ENCODE results near the gene COL17A1. TPM values are rescaled to one million over a fixed set of nuclear protein-coding genes. Genes with fewer than 3 reads are reported as not detected.

The COL17A1 gene
- polyA plus RNA-seq, 2 donors = 80.9 to 87.2 TPM

DNA sequence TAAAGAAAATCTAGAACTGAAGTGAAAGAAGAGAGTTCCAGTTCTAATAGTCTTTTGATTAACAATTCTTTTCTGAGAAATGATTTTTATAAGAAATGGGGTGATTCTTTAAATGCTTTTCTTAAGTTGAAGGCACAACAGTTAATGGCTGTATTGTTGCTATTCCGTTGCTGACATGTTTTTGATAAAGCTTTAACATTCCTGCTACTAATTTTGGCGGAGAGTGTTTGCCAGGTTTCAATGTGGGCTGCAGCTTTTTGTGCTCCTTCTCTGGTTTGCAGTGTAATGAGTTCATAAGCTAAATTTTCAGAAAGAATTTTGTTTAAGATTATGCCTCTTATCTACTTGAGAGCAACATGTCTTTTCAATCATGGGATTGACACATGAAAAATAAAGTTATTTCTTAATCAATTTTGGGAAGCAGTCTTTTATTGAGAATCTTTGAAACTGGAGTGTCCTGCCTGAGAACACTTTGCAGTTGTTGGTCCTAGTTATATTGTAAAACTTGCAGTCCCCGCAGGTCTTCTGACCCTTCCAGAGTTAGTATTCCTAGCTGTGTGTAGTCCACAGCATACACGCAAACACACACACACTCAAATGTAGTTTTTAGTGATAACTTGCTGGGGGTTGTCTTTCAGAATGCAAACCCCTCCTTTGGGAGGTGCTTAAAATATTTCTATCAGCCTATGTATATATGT, 56.7 kb downstream of the COL17A1 start:
- Histone ChIP-seq H3K4me3 (ENCODE audit: low read depth in 1 of 2, low read length in 2 of 2) (no peak overlapping the region), H3K9me3 (ENCODE audit: control insufficient read depth in 2 of 2, insufficient read depth in 1 of 2, low read depth in 1 of 2, low read length in 1 of 2) (no peaks in the 10 kb centered on the region), H3K27ac (ENCODE audit: low read depth in 2 of 2, low read length in 1 of 2) (no peak overlapping the region), H3K27me3 (ENCODE audit: control insufficient read depth in 1 of 2, insufficient read depth in 2 of 2, low read length in 2 of 2) (no peaks in the 10 kb centered on the region), H3K4me1 (ENCODE audit: control insufficient read depth in 2 of 2, insufficient read depth in 2 of 2, low read length in 1 of 2) (no peaks in the 10 kb centered on the region), H3K36me3 (ENCODE audit: control insufficient read depth in 2 of 2, insufficient read depth in 2 of 2, low read length in 1 of 2) (peaks cover 6 to 25% of the 10 kb centered on the region in 2 donors)
- 74 to 75% methylated on average over 4 of the region's 4 CpGs for WGBS, 2 donors

DNA sequence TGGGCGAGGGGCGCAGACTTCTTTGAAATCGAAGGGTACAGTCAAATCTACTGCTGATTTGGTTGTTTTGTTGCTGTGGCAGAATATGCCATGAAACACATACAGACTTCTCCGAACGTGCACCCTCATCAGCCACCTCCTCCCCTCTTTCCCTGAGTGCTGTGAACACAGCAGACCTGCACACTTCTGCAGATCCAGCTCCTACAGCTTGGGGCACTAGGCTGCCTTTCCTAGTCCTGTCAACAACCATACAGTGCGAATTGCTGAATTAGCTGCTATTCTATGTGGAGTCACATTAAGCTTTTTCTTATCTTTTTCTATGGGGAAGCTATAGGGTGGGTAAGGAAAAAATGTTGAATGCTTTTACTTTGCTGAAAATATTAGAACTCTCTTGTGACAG, 57.5 kb downstream of the COL17A1 start:
- Histone ChIP-seq H3K4me1 (ENCODE audit: control insufficient read depth in 2 of 2, insufficient read depth in 2 of 2, low read length in 1 of 2) (no peaks in the 10 kb centered on the region), H3K36me3 (ENCODE audit: control insufficient read depth in 2 of 2, insufficient read depth in 2 of 2, low read length in 1 of 2) (peaks cover 12 to 17% of the 10 kb centered on the region in 2 donors), H3K9me3 (ENCODE audit: control insufficient read depth in 2 of 2, insufficient read depth in 1 of 2, low read depth in 1 of 2, low read length in 1 of 2) (no peaks in the 10 kb centered on the region), H3K27me3 (ENCODE audit: control insufficient read depth in 1 of 2, insufficient read depth in 2 of 2, low read length in 2 of 2) (no peaks in the 10 kb centered on the region), H3K27ac (ENCODE audit: low read depth in 2 of 2, low read length in 1 of 2) (no peak overlapping the region), H3K4me3 (ENCODE audit: low read depth in 1 of 2, low read length in 2 of 2) (no peak overlapping the region)
- 72 to 80% methylated on average over 6 of the region's 6 CpGs for WGBS, 2 donors

DNA sequence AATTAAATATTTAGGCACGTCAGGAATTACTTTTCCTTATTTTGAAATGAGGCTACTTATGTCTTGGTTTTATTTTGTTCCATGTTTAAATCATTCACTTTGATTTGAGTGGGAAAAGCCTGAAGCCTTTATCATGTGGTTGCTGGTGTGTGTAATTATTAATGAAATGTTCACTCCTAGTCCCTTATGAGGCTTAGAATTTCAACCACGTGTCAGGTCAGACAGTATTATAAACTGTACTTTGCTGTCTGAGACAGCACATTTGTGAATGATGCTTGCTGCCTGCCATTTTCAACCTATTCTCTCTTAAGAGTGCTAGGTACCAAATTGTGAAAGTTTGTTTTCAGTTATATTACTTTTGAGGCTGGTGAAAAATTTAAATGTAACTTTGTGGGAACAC, 58.9 kb downstream of the COL17A1 start:
- Histone ChIP-seq H3K9me3 (ENCODE audit: control insufficient read depth in 2 of 2, insufficient read depth in 1 of 2, low read depth in 1 of 2, low read length in 1 of 2) (no peaks in the 10 kb centered on the region), H3K4me3 (ENCODE audit: low read depth in 1 of 2, low read length in 2 of 2) (no peak overlapping the region), H3K27me3 (ENCODE audit: control insufficient read depth in 1 of 2, insufficient read depth in 2 of 2, low read length in 2 of 2) (no peaks in the 10 kb centered on the region), H3K4me1 (ENCODE audit: control insufficient read depth in 2 of 2, insufficient read depth in 2 of 2, low read length in 1 of 2) (no peaks in the 10 kb centered on the region), H3K36me3 (ENCODE audit: control insufficient read depth in 2 of 2, insufficient read depth in 2 of 2, low read length in 1 of 2) (peaks cover 11 to 19% of the 10 kb centered on the region in 2 donors), H3K27ac (ENCODE audit: low read depth in 2 of 2, low read length in 1 of 2) (no peak overlapping the region)
- WGBS, 2 donors = 49 to 55% methylated on average over 2 of the region's 2 CpGs

DNA sequence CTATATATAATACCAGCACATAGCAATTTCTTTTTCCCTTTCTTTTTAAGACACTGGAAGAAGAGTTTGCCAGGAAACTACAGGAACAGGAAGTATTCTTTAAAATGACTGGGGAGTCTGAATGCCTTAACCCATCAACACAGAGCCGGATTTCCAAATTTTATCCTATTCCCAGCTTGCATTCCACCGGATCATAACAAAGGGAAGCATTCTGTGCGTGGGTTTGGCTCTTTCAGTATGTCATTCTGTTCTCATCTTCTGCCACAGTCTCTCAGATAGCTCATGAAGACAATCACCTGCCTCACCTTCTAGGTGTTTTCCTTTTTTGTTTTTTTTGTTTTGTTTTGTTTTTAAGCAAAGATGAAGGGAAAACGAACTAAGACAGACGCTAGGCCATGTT, 60.2 kb downstream of the COL17A1 start:
- H3K9me3 ChIP-seq (ENCODE audit: control insufficient read depth in 2 of 2, insufficient read depth in 1 of 2, low read depth in 1 of 2, low read length in 1 of 2) = no peaks in the 10 kb centered on the region
- no peak overlapping the region for H3K27ac ChIP-seq (ENCODE audit: low read depth in 2 of 2, low read length in 1 of 2)
- H3K27me3 ChIP-seq (ENCODE audit: control insufficient read depth in 1 of 2, insufficient read depth in 2 of 2, low read length in 2 of 2) = no peaks in the 10 kb centered on the region
- no peaks in the 10 kb centered on the region for H3K4me1 ChIP-seq (ENCODE audit: control insufficient read depth in 2 of 2, insufficient read depth in 2 of 2, low read length in 1 of 2)
- WGBS, 2 donors = 77 to 78% methylated on average over 5 of the region's 5 CpGs
- H3K36me3 ChIP-seq (ENCODE audit: control insufficient read depth in 2 of 2, insufficient read depth in 2 of 2, low read length in 1 of 2) = peaks cover 13 to 20% of the 10 kb centered on the region in 2 donors
- H3K4me3 ChIP-seq (ENCODE audit: low read depth in 1 of 2, low read length in 2 of 2) = no peak overlapping the region

DNA sequence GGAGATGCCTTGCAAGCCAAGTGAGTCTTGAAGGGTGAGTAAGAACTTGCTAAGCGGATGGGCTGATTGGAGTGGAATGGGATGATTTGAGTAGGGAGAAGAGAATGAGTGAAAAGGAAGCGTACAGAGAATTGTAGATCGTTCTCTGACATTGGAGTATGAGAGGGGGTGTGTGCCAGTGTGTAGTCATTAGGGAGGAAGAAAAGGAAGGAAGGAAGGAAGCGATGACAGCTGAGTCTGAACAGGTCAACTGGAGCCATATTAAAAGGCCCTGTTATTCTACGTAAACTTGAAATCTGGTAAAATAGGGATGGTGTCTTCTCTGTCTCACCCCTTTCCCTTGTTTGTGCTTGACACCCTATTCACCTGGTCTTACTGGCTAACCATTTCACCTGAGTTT, 63.7 kb downstream of the COL17A1 start:
- Histone ChIP-seq H3K4me3 (ENCODE audit: low read depth in 1 of 2, low read length in 2 of 2) (no peak overlapping the region), H3K4me1 (ENCODE audit: control insufficient read depth in 2 of 2, insufficient read depth in 2 of 2, low read length in 1 of 2) (no peaks in the 10 kb centered on the region), H3K36me3 (ENCODE audit: control insufficient read depth in 2 of 2, insufficient read depth in 2 of 2, low read length in 1 of 2) (peaks cover 22 to 25% of the 10 kb centered on the region in 2 donors), H3K27me3 (ENCODE audit: control insufficient read depth in 1 of 2, insufficient read depth in 2 of 2, low read length in 2 of 2) (no peaks in the 10 kb centered on the region), H3K27ac (ENCODE audit: low read depth in 2 of 2, low read length in 1 of 2) (no peak overlapping the region), H3K9me3 (ENCODE audit: control insufficient read depth in 2 of 2, insufficient read depth in 1 of 2, low read depth in 1 of 2, low read length in 1 of 2) (no peaks in the 10 kb centered on the region)
- WGBS, 2 donors = 92 to 94% methylated on average over 5 of the region's 5 CpGs

DNA sequence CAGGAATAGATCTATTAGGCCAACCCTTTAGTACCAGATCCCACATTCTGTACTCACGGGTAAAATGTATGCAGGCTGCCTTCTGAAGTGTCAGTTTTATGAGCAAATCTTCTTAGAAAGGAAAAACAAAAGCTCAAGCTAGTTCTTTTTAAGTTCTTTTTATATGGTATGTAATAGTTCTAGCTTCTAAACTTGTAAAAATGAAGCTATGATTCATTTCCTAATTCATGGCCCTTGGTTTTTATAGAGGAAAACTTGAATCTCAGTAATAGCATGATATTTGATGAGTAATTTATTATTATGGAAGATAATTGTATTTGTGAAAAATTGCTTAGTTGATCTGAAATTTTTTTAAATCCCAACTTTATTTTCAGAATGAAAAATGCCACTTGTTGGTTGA, 64.4 kb downstream of the COL17A1 start:
- WGBS, 2 donors = 90 to 96% methylated on average over 1 of the region's 1 CpG
- Histone ChIP-seq H3K4me1 (ENCODE audit: control insufficient read depth in 2 of 2, insufficient read depth in 2 of 2, low read length in 1 of 2) (no peaks in the 10 kb centered on the region), H3K27ac (ENCODE audit: low read depth in 2 of 2, low read length in 1 of 2) (no peak overlapping the region), H3K9me3 (ENCODE audit: control insufficient read depth in 2 of 2, insufficient read depth in 1 of 2, low read depth in 1 of 2, low read length in 1 of 2) (no peaks in the 10 kb centered on the region), H3K4me3 (ENCODE audit: low read depth in 1 of 2, low read length in 2 of 2) (no peak overlapping the region), H3K36me3 (ENCODE audit: control insufficient read depth in 2 of 2, insufficient read depth in 2 of 2, low read length in 1 of 2) (peaks cover 24 to 25% of the 10 kb centered on the region in 2 donors), H3K27me3 (ENCODE audit: control insufficient read depth in 1 of 2, insufficient read depth in 2 of 2, low read length in 2 of 2) (no peaks in the 10 kb centered on the region)

DNA sequence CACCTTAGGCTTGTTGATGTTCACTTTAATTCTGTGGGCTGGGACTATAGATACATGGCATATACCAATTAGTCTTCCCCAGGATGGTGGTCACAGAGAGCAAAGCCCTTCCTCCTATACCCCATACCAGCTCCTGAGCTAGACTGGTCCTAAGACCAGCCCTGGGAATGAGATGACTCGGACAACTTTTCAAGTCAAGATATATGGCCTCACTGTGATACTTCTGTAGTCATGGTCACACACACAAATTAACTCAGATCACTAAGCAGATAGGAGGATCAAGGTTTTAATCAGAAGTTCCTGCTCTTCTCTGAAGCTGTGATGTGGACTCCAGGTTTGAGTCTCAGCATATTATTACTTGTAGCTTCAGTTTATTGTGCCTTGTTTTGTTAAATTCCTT, 65.7 kb downstream of the COL17A1 start:
- WGBS, 2 donors = 90 to 94% methylated on average over 1 of the region's 1 CpG
- Histone ChIP-seq H3K4me1 (ENCODE audit: control insufficient read depth in 2 of 2, insufficient read depth in 2 of 2, low read length in 1 of 2) (no peaks in the 10 kb centered on the region), H3K27ac (ENCODE audit: low read depth in 2 of 2, low read length in 1 of 2) (no peak overlapping the region), H3K4me3 (ENCODE audit: low read depth in 1 of 2, low read length in 2 of 2) (no peak overlapping the region), H3K27me3 (ENCODE audit: control insufficient read depth in 1 of 2, insufficient read depth in 2 of 2, low read length in 2 of 2) (no peaks in the 10 kb centered on the region), H3K9me3 (ENCODE audit: control insufficient read depth in 2 of 2, insufficient read depth in 1 of 2, low read depth in 1 of 2, low read length in 1 of 2) (no peaks in the 10 kb centered on the region), H3K36me3 (ENCODE audit: control insufficient read depth in 2 of 2, insufficient read depth in 2 of 2, low read length in 1 of 2) (peaks cover 24 to 25% of the 10 kb centered on the region in 2 donors)

DNA sequence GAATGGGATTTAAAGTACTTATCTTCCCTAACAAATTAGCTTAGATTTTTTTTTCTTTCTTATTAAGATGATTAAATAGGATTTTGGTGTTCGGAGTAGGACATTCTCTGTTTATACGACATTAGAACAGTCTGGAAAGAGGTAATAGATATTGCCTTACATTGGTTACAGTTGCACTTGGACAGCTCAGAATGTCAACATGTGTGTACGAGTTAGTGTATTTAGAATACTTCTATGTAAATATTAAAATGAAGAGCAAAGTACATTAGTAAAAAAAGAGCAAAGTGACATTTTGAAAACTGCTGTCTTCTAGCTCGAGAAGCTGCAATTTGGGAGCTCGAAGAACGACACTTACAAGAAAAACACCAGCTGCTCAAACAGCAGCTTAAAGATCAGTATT, 67.2 kb downstream of the COL17A1 start:
- Histone ChIP-seq H3K36me3 (ENCODE audit: control insufficient read depth in 2 of 2, insufficient read depth in 2 of 2, low read length in 1 of 2) (peaks cover 17 to 20% of the 10 kb centered on the region in 2 donors), H3K9me3 (ENCODE audit: control insufficient read depth in 2 of 2, insufficient read depth in 1 of 2, low read depth in 1 of 2, low read length in 1 of 2) (no peaks in the 10 kb centered on the region), H3K4me3 (ENCODE audit: low read depth in 1 of 2, low read length in 2 of 2) (no peak overlapping the region), H3K27me3 (ENCODE audit: control insufficient read depth in 1 of 2, insufficient read depth in 2 of 2, low read length in 2 of 2) (no peaks in the 10 kb centered on the region), H3K27ac (ENCODE audit: low read depth in 2 of 2, low read length in 1 of 2) (no peak overlapping the region), H3K4me1 (ENCODE audit: control insufficient read depth in 2 of 2, insufficient read depth in 2 of 2, low read length in 1 of 2) (no peaks in the 10 kb centered on the region)
- 89 to 93% methylated on average over 6 of the region's 6 CpGs for WGBS, 2 donors

DNA sequence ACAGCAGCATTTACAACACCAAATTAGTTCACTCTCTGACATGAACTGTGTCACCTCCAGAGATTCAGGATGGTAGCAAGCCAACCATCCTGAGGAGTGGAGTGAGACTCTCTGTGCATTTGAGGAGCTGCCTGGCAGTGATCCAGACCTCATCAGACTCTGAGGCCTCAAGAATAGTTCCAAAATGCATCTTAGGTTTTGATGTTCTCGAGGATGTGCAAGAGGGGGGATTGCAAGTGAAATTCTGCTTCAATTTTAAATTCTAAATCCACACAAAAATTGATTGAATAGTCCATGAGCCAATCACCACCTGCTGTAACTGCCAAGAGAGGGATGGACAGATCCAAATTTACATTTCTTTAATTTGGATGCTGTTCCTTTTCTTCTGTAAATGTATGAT, 69.0 kb downstream of the COL17A1 start:
- H3K4me3 ChIP-seq (ENCODE audit: low read depth in 1 of 2, low read length in 2 of 2) = no peak overlapping the region
- no peaks in the 10 kb centered on the region for H3K9me3 ChIP-seq (ENCODE audit: control insufficient read depth in 2 of 2, insufficient read depth in 1 of 2, low read depth in 1 of 2, low read length in 1 of 2)
- H3K4me1 ChIP-seq (ENCODE audit: control insufficient read depth in 2 of 2, insufficient read depth in 2 of 2, low read length in 1 of 2) = no peaks in the 10 kb centered on the region
- no peak overlapping the region for H3K27ac ChIP-seq (ENCODE audit: low read depth in 2 of 2, low read length in 1 of 2)
- no peaks in the 10 kb centered on the region for H3K27me3 ChIP-seq (ENCODE audit: control insufficient read depth in 1 of 2, insufficient read depth in 2 of 2, low read length in 2 of 2)
- peaks cover 9 to 12% of the 10 kb centered on the region in 2 donors for H3K36me3 ChIP-seq (ENCODE audit: control insufficient read depth in 2 of 2, insufficient read depth in 2 of 2, low read length in 1 of 2)
- WGBS, 2 donors = 76 to 88% methylated on average over 1 of the region's 1 CpG

DNA sequence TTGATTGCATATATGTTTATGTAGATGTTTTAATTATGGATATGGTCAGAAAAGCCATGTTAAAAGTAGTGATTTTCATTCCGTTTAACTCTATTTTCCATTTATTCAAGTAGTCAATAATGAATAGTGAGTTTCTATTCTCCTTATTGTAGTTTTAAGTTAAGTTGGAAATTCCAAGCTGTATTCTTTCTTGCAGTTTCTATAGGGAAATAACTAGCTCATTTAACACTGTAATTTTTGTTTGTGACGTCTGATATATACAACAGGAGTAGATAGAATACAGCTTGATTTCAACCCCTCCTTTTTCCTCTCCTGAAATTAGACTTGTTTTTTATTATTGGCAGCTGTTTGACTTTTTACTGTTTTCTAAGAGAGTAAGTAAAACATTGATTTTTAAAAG, 71.5 kb downstream of the COL17A1 start:
- Histone ChIP-seq H3K9me3 (ENCODE audit: control insufficient read depth in 2 of 2, insufficient read depth in 1 of 2, low read depth in 1 of 2, low read length in 1 of 2) (no peaks in the 10 kb centered on the region), H3K4me1 (ENCODE audit: control insufficient read depth in 2 of 2, insufficient read depth in 2 of 2, low read length in 1 of 2) (no peaks in the 10 kb centered on the region), H3K27ac (ENCODE audit: low read depth in 2 of 2, low read length in 1 of 2) (no peak overlapping the region), H3K27me3 (ENCODE audit: control insufficient read depth in 1 of 2, insufficient read depth in 2 of 2, low read length in 2 of 2) (no peaks in the 10 kb centered on the region), H3K36me3 (ENCODE audit: control insufficient read depth in 2 of 2, insufficient read depth in 2 of 2, low read length in 1 of 2) (peaks cover 3% of the 10 kb centered on the region in 2 donors), H3K4me3 (ENCODE audit: low read depth in 1 of 2, low read length in 2 of 2) (no peak overlapping the region)
- WGBS, 2 donors = 86 to 89% methylated on average over 2 of the region's 2 CpGs

All from esophagus (tissue), 2 donors.